Mesenchymal stem cell (in vitro differentiated cells and primary cell): ENCODE data around the gene IFRD2.
A peak's percentile ranks its signal among the peaks of the same experiment; 100 is the strongest.

Experiments
- DNase-seq: peaks from one replicate; pipeline ENCODE4 v3.0.0-alpha.2; 2013
- H2AFZ ChIP-seq: one replicate; pipeline ENCODE4 v1.6.1; 2013; ENCODE audit warnings: low read depth, mild to moderate bottlenecking, control low read depth, inconsistent platforms, low read length, moderate library complexity
- H2AK5ac ChIP-seq: 2 replicates; pipeline ENCODE4 v1.6.1; 2013; ENCODE audit warnings: low read length, moderate library complexity, mild to moderate bottlenecking, inconsistent platforms; ENCODE audit not compliant: severe bottlenecking
- H2BK120ac ChIP-seq: one replicate; pipeline ENCODE4 v1.6.1; 2013; ENCODE audit warnings: low read depth, mild to moderate bottlenecking, inconsistent platforms, low read length, moderate library complexity
- H2BK12ac ChIP-seq, 2 experiments: one replicate each; pipeline ENCODE4 v1.6.1; 2013; ENCODE audit warnings: inconsistent platforms in 2 of 2, low read length in 2 of 2, mild to moderate bottlenecking in 2 of 2, moderate library complexity in 2 of 2, control low read depth in 1 of 2
- H2BK15ac ChIP-seq: one replicate; pipeline ENCODE4 v1.6.1; 2013; ENCODE audit warnings: mild to moderate bottlenecking, low read depth, inconsistent platforms; ENCODE audit not compliant: poor library complexity, severe bottlenecking
- H2BK5ac ChIP-seq: 2 replicates; pipeline ENCODE4 v1.6.1; 2013; ENCODE audit warnings: low read depth, mild to moderate bottlenecking, low read length, control low read depth, inconsistent platforms; ENCODE audit not compliant: poor library complexity, severe bottlenecking
- H3K14ac ChIP-seq, 2 experiments: one replicate each; pipeline ENCODE4 v1.6.1; 2013; ENCODE audit warnings: inconsistent platforms in 2 of 2, low read length in 2 of 2, control low read depth in 1 of 2, mild to moderate bottlenecking in 1 of 2, moderate library complexity in 1 of 2
- H3K18ac ChIP-seq, 2 experiments: one replicate each; pipeline ENCODE4 v1.6.1; 2013; ENCODE audit warnings: inconsistent platforms in 2 of 2, low read length in 2 of 2, control low read depth in 1 of 2, low read depth in 1 of 2, mild to moderate bottlenecking in 1 of 2
- H3K23ac ChIP-seq, 2 experiments: one replicate each; pipeline ENCODE4 v1.6.1; 2013; ENCODE audit warnings: inconsistent platforms in 2 of 2, low read length in 2 of 2, mild to moderate bottlenecking in 2 of 2, moderate library complexity in 2 of 2, control low read depth in 1 of 2
- H3K27ac ChIP-seq: 2 replicates; pipeline ENCODE4 v1.5.1; 2013; ENCODE audit warnings: mild to moderate bottlenecking, moderate library complexity, low read length, control low read depth, inconsistent platforms; ENCODE audit not compliant: poor library complexity, severe bottlenecking
- H3K27me3 ChIP-seq, 2 experiments: 2 replicates each; pipeline versions ENCODE4 v1.6.1 to v1.7.0; 2013; ENCODE audit warnings: low read length in 2 of 2, mild to moderate bottlenecking in 2 of 2, moderate library complexity in 2 of 2, control low read depth in 1 of 2, inconsistent platforms in 1 of 2; ENCODE audit not compliant: control insufficient read depth in 1 of 2, insufficient read depth in 1 of 2
- H3K36me3 ChIP-seq, 2 experiments: 2 replicates each; pipeline versions ENCODE4 v1.6.1 to v1.7.0; 2013; ENCODE audit warnings: low read length in 2 of 2, control low read depth in 1 of 2, inconsistent platforms in 1 of 2, low read depth in 1 of 2, mild to moderate bottlenecking in 1 of 2; ENCODE audit not compliant: insufficient read depth in 2 of 2, control insufficient read depth in 1 of 2
- H3K4ac ChIP-seq, 2 experiments: one replicate each; pipeline ENCODE4 v1.6.1; 2013; ENCODE audit warnings: inconsistent platforms in 2 of 2, low read length in 2 of 2, mild to moderate bottlenecking in 2 of 2, moderate library complexity in 2 of 2, control low read depth in 1 of 2, low read depth in 1 of 2
- H3K4me1 ChIP-seq: 2 replicates; pipeline ENCODE4 v1.6.1; 2013; ENCODE audit warnings: low read depth, low read length, control low read depth; ENCODE audit not compliant: control insufficient read depth, insufficient read depth
- H3K4me2 ChIP-seq: 2 replicates; pipeline ENCODE4 v1.6.1; 2013; ENCODE audit warnings: low read length, mild to moderate bottlenecking, inconsistent platforms; ENCODE audit not compliant: poor library complexity, severe bottlenecking
- H3K4me3 ChIP-seq, 2 experiments: 2 replicates each; pipeline versions ENCODE4 v1.5.1 to v1.7.0; 2013; ENCODE audit warnings: low read length in 2 of 2, mild to moderate bottlenecking in 2 of 2, control low read depth in 1 of 2, low read depth in 1 of 2; ENCODE audit not compliant: insufficient read depth in 1 of 2
- H3K79me1 ChIP-seq: replicated peaks from 2 replicates; pipeline ENCODE4 v1.6.1; 2013; ENCODE audit warnings: mild to moderate bottlenecking, control low read depth, low read length, inconsistent platforms; ENCODE audit not compliant: poor library complexity, severe bottlenecking
- H3K9ac ChIP-seq: 2 replicates; pipeline ENCODE4 v1.7.0; 2013; ENCODE audit warnings: mild to moderate bottlenecking, low read length, moderate library complexity
- H3K9me3 ChIP-seq: 2 replicates; pipeline ENCODE4 v1.7.0; 2013; ENCODE audit warnings: mild to moderate bottlenecking, low read length; ENCODE audit not compliant: control insufficient read depth
- H4K8ac ChIP-seq: one replicate; pipeline ENCODE4 v1.6.1; 2013; ENCODE audit warnings: inconsistent platforms, mild to moderate bottlenecking, low read length, moderate library complexity
- H4K91ac ChIP-seq: one replicate; pipeline ENCODE4 v1.6.1; 2013; ENCODE audit warnings: mild to moderate bottlenecking, low read length, inconsistent platforms
- whole genome bisulfite sequencing: methylation state at CpG from one replicate; pipeline ENCODE4 v1.1.7; 2013; ENCODE audit warnings: mixed read lengths; 5-methylcytosine and 5-hydroxymethylcytosine counted together

IFRD2 gene

GRCh38 chr3:50275996-50276761 lies 16.1 kb downstream of the IFRD2 start:
- no peak overlapping the region for H3K27ac ChIP-seq
- peaks cover 22% of the 10 kb centered on the region for H3K4me1 ChIP-seq
- H2BK120ac ChIP-seq = no peak overlapping the region
- H3K4ac ChIP-seq = no peak overlapping the region
- H3K18ac ChIP-seq = no peak overlapping the region
- H3K14ac ChIP-seq = no peak overlapping the region
- H2AFZ ChIP-seq = no peak overlapping the region
- no peak overlapping the region for H2BK5ac ChIP-seq
- DNase-seq = no peak
- H2BK12ac ChIP-seq = no peak overlapping the region
- peaks cover 0 to 5% of the 10 kb centered on the region in 2 experiments for H3K36me3 ChIP-seq
- no peaks in the 10 kb centered on the region for H3K9me3 ChIP-seq
- peak overlapping the region in 1 of 2 experiments; percentile 7 for H3K4me3 ChIP-seq
- no peak overlapping the region for H2AK5ac ChIP-seq
- H3K79me1 ChIP-seq = no peaks in the 10 kb centered on the region
- H4K8ac ChIP-seq = no peak overlapping the region
- no peak overlapping the region for H2BK15ac ChIP-seq
- H4K91ac ChIP-seq = no peak overlapping the region
- H3K27me3 ChIP-seq = peaks cover 21 to 31% of the 10 kb centered on the region in 2 experiments
- 32% methylated on average over 75 of the region's 79 CpGs for WGBS
- H3K9ac ChIP-seq = no peak overlapping the region
- no peak overlapping the region for H3K23ac ChIP-seq
- no peak overlapping the region for H3K4me2 ChIP-seq

- Histone ChIP-seq H3K27ac (no peak overlapping the region), H3K4me2 (peak overlapping the region; percentile 47), H2BK5ac (no peak overlapping the region), H3K9ac (no peak overlapping the region), H4K91ac (peak overlapping the region; percentile 6), H2BK120ac (no peak overlapping the region), H3K18ac (no peak overlapping the region), H2BK12ac (no peak overlapping the region), H3K14ac (peak overlapping the region in 1 of 2 experiments; percentile 58), H3K4me1 (peaks cover 28% of the 10 kb centered on the region), H2AK5ac (no peak overlapping the region), H3K23ac (no peak overlapping the region), H3K4ac (no peak overlapping the region), H2BK15ac (no peak overlapping the region), H2AFZ (no peak overlapping the region), H3K9me3 (no peaks in the 10 kb centered on the region), H3K79me1 (no peaks in the 10 kb centered on the region), H4K8ac (no peak overlapping the region), H3K27me3 (peaks cover 21 to 31% of the 10 kb centered on the region in 2 experiments), H3K36me3 (peaks cover 0 to 5% of the 10 kb centered on the region in 2 experiments), H3K4me3 (peak overlapping the region in 1 of 2 experiments; percentile 23)
- DNase-seq = no peak
- 19% methylated on average over 59 of the region's 65 CpGs for WGBS
Observed at GRCh38 chr3:50275141-50275995, 16.9 kb downstream of the IFRD2 start.

- peak; percentile 67 for DNase-seq
- Histone ChIP-seq H3K79me1 (no peaks in the 10 kb centered on the region), H4K8ac (no peak overlapping the region), H3K14ac (no peak overlapping the region), H3K18ac (no peak overlapping the region), H3K4me2 (no peak overlapping the region), H3K23ac (no peak overlapping the region), H3K4me3 (no peak overlapping the region), H3K4me1 (peaks cover 36% of the 10 kb centered on the region), H2BK5ac (no peak overlapping the region), H3K36me3 (peaks cover 0 to 5% of the 10 kb centered on the region in 2 experiments), H2BK120ac (no peak overlapping the region), H4K91ac (no peak overlapping the region), H2AK5ac (no peak overlapping the region), H2BK15ac (no peak overlapping the region), H3K9me3 (no peaks in the 10 kb centered on the region), H3K4ac (no peak overlapping the region), H3K9ac (no peak overlapping the region), H3K27ac (no peak overlapping the region), H3K27me3 (peaks cover 21 to 31% of the 10 kb centered on the region in 2 experiments), H2AFZ (no peak overlapping the region), H2BK12ac (no peak overlapping the region)
- 30% methylated on average over 19 of the region's 26 CpGs for WGBS
Observed at GRCh38 chr3:50274371-50275104, 17.7 kb downstream of the IFRD2 start.
